A172 (cell line): Measurements from ENCODE around the gene ERFE. TPM values are rescaled to one million over a fixed set of nuclear protein-coding genes. Genes with fewer than 3 reads are reported as not detected.

Experiments
- DNase-seq: peaks from one replicate; pipeline ENCODE4 v3.0.0-alpha.2; 2015; ENCODE audit warnings: low spot score
- total RNA-seq: library from RNA; depleted of rRNA; stranded (reverse); fragments of >200 nt; shearing (Covaris generic); gene quantifications from 2 replicates; pipeline ENCODE4 v1.2.3, GENCODE V29; 2014

Gene ERFE
- total RNA-seq, 1 experiment from 2014 or later = 31.3 TPM

DNA sequence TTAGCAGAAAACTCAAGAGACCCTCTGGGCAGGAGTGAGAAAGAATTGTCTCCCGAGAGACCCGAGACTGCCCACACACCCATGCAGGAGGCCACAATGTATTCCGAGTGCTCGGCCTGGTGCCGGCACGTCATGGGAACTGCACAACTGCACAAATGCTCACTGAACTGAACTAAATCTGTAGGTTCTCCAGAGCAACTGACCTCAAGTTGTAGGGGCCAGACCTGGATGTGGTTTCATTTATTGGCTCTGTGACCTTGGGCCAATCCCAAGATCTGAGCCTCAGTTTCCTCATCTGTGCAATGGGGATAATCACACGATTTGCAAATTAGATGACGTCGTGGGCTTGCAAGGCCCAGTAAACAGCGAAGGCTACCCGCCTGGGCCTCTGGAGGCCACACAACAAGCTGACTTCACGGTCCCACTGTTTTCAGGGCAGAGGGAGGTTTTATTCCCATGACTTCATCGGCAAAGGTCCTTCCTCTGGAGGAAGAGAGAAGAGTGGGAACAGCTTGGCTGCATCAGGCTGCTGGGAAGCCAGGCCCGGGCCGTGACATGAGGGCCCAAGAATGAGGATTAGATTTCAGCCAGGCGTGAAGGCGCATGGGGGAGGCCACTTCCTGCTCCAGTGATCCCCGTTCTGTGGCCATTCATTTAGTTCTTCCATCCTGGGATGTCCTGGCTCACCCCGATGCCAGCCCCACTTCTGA is 3.6 kb upstream of the ERFE start:
- no peak for DNase-seq

DNA sequence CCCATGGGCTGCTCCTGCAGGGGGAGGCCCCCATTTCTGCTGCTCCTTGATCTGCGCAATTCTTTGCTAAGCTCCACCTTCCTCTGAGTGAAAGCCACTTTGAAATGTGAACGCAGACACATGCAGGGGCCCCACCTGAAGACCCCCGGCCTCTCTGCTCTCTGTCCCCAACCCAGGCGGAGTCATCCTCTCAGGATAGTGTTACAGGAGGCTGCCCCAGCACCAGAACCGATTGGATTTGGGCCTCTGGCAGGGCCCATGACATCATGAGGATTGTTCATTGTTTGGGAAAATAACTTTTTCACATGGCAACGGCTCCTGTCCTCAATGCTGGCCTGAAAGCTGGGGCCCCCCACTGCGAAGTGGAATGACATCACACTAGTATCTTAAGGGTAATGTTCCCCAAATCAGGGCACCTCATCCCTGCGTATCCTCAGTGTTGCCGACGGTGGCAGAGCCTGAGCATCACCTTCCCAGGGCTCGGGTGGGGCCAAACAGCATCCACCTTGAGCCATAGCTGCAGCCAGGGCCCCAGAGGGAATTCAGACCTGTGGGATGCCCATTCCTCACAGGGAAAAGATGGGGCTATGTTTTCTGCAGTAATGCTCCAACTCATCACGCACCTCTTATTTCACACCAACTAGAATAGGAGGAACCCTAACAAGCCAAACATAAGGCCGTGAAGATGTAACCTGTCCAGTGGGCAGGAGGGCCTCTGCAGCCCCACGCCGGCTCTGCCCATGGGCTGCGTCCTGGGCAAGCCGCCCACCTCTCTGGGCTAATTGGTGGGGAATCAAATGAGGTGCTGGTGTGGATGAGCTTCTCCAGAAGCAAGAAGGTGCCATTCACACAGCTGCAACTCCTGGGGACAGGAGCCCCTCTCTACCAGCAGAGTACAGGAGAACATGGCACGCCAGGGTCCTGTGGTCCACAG is 2.7 kb upstream of the ERFE start:
- DNase-seq = no peak

DNA sequence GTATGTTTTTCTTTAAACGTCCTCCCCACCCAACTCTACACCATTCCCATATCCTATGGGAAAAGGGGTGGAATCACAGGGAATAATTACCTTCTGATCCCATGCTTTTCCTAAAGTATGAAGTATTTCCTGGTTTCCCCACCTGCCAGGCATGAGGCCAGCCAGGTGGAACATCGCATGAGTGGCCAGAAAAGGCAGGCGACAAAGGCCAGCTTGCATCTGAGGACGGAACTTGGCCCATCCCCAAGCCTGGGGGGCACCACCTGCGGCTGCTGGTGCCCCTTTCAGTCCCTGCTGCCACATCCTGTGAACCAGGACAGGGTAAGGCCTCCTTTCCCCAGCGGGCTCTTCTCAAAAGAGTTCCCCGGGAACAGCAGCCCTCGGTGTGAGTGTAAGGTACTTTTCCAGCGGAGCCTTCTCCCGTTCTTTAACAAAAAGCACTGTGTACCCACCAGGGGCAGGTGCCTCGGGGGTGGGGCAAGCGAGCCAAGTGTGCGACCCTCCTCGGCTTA is 1.2 kb upstream of the ERFE start:
- DNase-seq = no peak

DNA sequence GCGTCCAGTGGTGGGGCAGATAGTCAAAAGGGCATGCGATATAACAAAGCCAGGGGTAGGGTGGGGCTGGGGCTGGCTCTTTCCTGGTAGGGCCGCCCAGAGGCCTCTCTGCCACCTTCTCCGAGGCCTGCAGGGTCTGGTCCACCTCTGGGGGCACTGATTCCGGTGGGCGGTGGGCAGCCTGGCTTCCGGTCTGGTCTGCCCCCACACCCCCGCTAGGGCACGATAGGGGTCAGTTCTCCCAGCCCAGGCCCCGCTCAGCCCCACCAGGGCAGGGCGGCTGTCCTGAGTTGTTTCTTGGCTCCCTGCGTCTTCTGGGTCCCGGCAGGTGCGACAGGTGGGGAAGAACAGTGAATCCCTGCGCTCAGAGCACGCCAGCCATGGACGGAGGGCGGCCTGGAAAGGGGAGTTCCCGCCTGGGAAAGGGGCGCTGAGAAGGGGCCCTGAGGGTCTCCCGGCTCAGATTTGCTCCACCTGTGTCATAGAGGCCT is 707 bp upstream of the ERFE start:
- no peak for DNase-seq

DNA sequence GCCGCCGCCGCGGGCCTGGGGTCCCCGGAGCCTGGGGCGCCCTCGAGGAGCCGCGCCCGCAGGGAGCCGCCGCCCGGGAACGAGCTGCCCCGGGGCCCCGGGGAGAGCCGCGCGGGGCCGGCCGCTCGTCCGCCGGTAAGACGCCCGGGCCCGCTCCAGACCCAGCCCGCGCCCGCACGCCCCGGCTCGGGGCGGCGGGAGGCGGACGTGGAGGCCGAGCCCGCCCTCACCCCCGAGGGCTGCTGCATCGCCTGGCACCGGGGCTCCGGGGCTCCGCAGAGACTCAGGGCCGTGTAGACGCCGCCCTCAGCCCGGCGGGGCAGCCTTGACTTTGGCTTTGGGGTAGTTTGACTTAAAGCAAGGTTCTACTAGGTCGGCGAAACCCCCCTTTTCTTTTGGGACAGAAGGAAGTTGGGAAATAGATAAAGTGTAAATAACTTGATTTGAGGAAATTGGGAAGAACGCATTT is 335 bp downstream of the ERFE start:
- DNase-seq = no peak

DNA sequence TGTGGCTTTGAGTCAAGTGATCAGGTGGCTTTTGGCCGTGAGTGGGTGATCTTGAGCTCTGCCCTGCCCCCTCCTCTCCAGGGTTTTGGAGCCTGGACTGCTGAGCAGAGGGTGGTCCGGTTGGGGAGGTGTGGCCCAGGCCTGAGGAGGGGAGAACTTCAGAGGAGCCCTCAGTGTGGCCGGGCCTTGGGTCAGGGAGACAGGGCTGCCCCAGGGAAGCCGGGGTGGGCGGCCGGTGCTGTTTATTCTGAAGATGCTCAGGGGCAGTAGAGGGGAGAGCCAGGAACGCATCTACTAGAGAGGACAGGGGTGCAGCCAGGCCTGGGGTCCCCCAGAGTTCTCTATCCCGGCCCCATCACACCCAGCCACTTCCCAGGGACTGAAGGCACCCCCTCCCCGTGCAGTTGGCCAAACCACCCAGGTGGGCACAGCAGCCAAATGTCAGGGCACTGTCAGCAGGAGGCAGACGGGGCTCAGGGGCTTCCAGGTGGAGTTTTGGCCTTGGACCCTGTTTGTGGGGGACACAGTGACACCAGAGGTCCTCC is 963 bp downstream of the ERFE start:
- no peak for DNase-seq

DNA sequence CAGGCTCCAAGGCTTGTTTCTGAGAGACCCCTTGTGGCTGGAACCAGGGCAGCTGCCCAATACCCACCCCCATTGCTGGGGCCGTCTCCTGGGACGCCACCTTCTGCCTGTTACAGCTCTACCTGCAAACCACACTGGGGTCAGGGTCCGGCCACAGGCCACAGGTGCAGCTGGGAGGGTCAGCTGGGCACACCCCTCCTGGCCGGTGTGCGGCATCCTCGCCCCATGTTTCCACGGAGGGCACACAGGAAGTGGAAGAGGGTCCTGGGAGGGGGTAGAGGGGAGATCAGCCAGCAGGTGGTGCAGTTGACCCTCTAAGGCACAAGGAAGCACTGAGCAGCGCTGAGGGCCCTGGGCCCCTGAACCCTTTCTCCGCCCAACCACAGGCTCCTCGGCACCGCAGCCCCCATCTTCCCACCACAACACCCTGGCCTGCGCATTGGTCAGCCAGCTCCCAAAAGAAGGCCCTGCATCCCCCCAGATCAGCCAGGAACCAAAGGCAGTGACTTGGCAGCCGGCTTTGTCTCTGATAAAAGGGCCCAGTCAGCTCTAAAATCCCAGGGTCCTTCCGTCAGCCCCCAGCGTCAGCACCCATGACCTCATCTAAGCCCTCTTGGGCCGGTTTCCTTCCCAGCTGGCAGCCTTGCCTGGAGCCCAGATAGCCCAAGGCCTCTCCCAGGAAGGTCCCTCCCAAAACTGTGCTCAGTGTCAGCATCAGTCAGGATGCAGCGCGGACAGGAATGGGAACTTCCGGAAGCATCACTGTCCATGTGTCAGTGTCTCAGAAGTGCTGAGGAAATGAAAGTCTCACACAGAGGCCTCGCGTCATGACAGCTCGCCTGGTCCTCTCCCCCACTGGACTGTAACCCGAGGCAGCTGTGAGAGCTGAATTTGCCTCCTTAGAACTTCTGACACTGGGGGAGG is 1.7 kb downstream of the ERFE start:
- no peak for DNase-seq

DNA sequence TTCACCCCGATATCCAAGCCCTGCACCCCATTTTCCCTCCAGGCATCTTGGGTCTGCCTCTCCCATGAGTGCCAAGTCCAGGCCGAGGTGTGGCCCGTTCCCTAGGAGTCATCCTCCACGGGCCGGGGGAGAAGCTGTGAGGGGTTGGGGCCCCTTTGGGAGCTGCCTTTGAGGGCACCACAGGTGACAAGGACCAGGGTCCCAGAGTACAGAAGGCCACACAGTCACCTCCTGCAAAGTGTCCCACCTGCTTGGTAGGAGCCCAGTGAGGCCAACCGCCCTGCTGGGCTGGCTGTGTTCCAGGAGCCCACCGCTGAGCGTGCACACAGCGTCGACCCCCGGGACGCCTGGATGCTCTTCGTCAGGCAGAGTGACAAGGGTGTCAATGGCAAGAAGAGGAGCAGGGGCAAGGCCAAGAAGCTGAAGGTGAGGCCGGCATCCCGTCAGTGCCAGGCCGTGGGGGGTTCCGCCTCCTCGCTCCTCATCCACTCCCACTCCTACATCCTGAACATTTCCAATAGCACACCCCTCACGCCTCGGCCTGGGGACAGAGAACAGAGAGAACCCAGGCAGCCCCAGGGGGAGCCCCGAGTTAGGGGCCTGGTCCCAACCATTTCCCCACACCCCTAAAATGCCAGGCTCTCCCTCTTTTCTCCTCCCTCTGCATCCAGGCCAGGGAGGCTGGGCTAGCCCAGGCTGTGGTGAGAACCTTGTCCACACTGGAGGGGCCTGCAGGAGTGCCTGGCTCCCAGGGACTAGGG is 2.7 kb downstream of the ERFE start:
- DNase-seq = no peak

DNA sequence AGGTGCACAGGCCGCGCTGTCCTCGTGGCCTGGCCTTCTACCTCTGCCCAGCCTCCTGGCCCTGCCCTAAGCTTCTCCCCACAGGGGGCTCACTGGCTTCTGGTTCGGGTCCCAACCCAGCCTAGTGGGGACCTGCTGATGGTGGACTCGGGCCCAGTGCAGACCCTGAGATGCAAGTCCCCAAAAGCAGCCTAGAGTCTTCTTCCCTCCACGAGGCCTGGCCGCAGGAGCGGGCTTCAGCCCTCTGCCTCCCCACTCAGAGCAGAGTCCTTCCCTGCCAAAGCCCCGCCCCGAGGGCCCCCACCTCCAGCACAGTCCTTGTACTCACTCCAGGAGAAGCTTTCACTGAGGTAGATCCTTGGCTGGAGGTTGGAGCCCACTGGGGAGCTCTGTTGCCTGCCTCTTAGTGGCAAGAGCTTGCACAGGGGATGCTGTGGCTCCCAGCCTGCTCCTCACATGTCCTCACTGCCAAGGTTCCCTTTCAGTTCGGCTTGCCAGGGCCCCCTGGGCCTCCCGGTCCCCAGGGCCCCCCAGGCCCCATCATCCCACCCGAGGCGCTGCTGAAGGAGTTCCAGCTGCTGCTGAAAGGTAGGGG is 3.6 kb downstream of the ERFE start:
- no peak for DNase-seq

DNA sequence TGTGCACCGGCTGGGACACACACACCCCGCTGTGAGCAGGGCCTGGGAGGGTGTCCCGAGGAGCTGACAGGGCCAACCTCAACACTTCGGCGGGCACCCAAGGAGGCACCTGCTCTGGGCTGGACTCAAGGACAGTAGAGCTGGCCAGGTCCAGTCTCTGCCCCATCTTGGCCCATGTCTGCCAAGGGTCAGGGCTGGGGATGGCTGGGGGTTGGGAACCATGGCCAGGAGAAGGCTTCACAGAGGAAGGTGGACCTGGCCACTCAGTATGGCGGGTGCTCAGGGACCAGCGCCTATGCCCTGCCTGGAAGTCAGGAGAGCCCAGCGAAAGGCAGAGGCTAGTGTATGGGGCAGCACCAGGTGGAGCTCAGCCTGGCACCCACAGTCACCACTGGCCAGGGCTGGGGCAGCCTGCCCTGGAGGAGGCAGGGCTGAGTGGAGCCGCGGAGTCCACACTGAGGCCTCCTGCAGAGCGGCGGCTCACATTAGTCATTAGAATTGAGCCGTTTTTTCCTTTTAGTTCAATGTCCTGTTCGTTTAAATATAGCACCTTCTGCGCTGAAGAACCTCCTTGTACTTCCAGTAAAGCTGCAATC is 4.2 kb downstream of the ERFE start:
- peak; percentile 71 for DNase-seq

DNA sequence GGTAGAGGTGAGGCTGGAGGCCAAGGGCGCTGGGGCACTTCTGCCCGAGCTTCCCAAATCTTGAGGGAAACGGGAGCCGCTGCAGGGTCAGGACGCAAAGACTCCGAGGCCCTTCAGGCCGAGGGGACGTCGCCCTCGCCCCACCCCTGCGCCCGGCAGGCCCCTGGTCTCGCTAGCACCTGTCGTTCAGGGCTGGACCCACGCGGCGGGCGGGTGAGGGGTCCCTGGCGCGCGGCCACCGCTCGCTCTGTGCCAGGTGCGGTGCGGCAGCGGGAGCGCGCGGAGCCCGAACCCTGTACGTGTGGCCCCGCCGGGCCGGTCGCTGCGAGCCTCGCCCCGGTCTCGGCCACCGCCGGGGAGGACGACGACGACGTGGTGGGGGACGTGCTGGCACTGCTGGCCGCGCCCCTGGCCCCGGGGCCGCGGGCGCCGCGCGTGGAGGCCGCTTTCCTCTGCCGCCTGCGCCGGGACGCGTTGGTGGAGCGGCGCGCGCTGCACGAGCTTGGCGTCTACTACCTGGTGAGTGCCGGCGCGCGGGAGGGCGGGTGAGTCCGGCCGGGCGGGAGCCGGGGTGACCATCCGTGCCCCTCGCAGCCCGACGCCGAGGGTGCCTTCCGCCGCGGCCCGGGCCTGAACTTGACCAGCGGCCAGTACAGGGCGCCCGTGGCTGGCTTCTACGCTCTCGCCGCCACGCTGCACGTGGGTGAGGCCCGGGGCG is 4.9 kb downstream of the ERFE start:
- no peak for DNase-seq

DNA sequence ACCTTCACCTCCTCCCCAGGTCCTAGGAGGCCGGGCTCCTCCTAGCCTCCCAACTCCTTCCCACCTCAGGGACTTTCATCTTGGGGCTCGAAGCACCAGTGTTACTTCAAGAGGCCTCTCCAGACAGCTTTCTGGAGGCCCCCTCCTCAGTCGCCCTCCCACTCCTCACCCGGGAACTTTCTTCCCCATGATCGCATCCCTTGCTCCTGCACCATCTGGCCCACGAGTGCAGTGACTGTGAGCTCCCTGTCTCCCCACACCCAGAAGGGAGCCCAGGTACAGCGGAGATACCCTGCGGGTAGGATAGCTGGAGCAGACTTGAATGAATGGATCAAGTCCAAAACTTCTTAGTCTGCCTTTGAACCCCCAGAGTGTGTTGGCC is 6.1 kb downstream of the ERFE start:
- DNase-seq = no peak

DNA sequence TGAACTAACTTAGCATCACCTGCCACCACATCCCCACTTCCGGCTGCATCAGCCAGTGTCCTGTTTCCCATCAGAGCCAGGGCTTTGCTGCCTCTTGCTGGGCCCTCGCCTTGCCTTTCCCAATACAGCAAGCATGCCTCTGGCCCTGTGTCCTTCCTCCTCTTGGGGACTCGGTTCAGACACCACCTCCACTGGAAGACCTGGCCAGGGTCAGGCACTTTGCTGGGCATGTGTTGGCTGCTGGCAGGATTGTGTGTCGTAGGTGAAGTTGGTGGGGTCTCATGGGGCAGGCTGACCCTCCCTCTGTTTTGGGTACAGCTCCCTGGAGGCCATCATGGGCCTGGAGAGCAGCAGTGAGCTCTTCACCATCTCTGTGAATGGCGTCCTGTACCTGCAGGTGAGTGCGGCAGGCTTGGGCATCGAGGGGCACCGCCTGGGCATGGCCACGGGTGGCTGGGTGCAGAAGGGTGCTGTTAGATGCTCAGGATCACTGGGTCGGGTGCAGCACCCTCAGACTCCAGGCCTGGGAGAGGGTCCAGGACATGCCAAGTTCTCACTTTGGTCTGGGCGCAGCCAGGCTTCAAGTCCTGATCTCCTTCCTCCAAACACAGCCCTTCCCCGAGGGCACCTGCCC is 6.6 kb downstream of the ERFE start:
- no peak for DNase-seq

DNA sequence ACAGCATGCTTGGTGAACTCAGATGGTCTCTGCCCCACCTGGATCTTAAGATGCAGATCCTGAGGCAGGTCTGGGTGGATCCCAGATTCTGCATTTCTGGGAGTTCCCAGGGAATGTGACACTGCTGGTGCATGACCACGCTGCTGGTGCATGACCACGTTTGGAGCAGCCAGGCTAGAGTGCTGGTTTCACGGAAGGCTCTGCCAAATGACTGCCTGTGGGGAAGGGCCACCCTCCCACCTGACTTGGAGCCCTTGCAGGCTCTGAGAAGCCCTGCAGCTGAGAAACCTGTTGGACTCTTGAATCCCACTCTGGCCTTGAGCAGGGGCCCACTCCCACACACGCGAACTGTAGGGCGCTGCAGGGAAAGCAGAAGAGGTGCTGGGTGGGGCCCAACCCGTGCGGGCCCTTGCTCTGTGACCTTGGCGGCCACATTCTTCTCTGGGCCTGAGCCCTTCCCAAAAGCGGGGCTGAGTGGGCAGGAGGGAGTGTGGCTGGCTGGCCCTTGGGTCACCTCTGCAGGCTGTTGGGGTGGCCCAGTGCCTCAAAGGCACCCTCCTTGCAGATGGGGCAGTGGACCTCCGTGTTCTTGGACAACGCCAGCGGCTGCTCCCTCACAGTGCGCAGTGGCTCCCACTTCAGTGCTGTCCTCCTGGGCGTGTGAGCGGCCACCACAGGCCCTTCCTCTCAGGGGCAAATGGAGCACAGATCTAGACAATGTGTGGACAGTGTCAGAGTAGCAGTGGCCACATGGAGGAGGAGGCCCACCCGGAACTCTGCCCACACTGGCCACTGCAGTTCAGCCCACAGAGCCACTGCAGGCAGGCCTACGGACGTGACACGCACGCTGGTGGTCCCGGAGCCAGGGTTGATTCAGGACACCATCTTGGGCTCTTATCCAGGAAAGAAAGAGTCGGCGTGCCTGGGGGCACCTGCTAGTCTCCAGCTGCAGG is 7.9 kb downstream of the ERFE start:
- DNase-seq = no peak

DNA sequence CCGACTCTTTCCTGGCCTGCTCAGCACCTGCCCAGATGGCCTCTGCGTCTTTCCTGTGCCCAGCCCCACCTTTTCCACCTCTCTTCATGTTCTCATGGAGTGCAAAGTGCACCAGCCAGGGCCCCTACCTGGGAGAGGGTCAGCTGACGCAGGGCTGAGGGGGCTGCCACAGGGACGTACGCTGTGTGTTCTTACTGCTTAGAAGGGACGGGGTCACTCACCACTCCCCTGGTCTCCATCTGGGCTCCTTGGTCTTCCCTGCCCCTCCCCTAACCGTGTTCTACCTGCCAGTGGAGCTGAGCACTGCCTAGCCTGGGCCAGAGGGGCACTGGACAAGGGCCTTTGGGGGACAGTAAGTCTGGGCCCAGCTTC is 8.6 kb downstream of the ERFE start:
- DNase-seq = no peak

DNA sequence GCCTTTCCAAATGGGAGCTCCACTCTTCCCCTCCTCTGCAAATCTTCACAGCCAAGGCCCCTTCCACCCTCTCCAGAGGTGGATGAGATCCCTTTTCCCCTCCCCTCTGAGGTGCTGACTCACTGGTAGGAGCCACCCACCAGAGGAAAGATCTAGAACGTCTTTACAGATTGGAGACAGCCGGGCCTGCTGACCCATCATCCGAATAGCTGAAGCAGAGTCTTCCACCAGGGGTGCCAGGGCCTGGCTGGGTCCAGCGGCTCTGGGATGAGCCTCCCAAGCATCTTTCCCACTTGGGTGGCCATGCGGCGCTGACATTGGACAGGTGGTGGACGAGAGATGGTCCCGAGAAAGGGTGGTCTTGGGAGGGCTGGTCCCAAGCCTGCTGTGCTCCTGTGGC is 9.0 kb downstream of the ERFE start:
- no peak for DNase-seq
